OCI-LY3 (cell line): ENCODE data around the gene IGF2.

ENCODE experiments used
- CTCF ChIP-seq: fragments of 200-600, 300-600 bp; sonication (generic); IDR thresholded peaks from 2 replicates; pipeline ENCODE4 v1.5.1; 2014; ENCODE audit warnings: antibody characterized with exemption, low read length, low read depth
- EZH2phosphoT487 ChIP-seq: fragments of 200-600 bp; shearing (Covaris generic); IDR thresholded peaks from 2 replicates; pipeline ENCODE4 v1.6.1; 2018; ENCODE audit warnings: antibody characterized with exemption, mixed run types, low read depth

GRCh38 chr11:2086239-2087040 is 52.7 kb downstream of the IGF2 start:
- TF ChIP-seq CTCF (no peak), EZH2phosphoT487 (no peak)
